Measurements from ENCODE around the gene VCAN.

VCAN gene

DNA sequence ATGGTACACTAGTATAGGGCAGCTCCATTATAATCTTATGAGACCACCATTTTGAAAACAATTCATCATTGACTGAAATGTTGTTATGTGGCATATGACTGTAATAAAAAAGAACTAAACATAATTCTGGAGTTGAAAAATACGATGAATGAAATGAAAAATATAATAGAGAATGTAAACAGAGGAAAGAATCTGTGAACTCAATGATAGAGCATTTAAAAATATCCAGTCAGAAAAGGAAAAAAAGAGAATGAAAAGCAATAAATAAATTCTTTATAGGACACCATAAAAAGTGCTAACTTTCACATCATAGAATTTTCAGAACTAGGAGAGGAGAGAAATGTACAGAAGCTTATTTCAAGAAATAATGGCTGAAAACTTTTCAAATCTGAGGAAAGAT, 17.6 kb upstream of the VCAN start:
- Histone ChIP-seq H3K27me3 (replicated peaks; ENCODE audit: insufficient read depth, low read length) (no peaks in the 10 kb centered on the region), H2AFZ (ENCODE audit: low read length) (no peak overlapping the region), H3K4me3 (ENCODE audit: low read length) (no peak overlapping the region), H3F3A (ENCODE audit: insufficient read depth, low read length) (no peaks in the 10 kb centered on the region), H3K4me2 (ENCODE audit: low read depth, low read length) (no peak overlapping the region), H4K20me1 (ENCODE audit: insufficient read depth, low read length) (no peaks in the 10 kb centered on the region), H3K27ac (ENCODE audit: low read length) (no peak overlapping the region), H3K36me3 (replicated peaks; ENCODE audit: insufficient read depth, low read length) (no peaks in the 10 kb centered on the region), H3K4me1 (ENCODE audit: low read length) (no peaks in the 10 kb centered on the region), H3K9me2 (replicated peaks; ENCODE audit: insufficient read depth, low read length) (no peaks in the 10 kb centered on the region), H3K9ac (ENCODE audit: low read length) (no peak overlapping the region), H3K9me3 (replicated peaks; ENCODE audit: insufficient read depth, low read length) (no peaks in the 10 kb centered on the region), H3K79me2 (ENCODE audit: low read length) (no peaks in the 10 kb centered on the region)
- no peak for DNase-seq
- TF ChIP-seq EZH2 (optimal IDR thresholded peaks at IDR 0.05; ENCODE audit: low read depth, low read length) (no peak), EZH2phosphoT487 (IDR thresholded peaks at IDR 0.05; ENCODE audit: low read length) (no peak)
- TF ChIP-seq, protein P1, sequence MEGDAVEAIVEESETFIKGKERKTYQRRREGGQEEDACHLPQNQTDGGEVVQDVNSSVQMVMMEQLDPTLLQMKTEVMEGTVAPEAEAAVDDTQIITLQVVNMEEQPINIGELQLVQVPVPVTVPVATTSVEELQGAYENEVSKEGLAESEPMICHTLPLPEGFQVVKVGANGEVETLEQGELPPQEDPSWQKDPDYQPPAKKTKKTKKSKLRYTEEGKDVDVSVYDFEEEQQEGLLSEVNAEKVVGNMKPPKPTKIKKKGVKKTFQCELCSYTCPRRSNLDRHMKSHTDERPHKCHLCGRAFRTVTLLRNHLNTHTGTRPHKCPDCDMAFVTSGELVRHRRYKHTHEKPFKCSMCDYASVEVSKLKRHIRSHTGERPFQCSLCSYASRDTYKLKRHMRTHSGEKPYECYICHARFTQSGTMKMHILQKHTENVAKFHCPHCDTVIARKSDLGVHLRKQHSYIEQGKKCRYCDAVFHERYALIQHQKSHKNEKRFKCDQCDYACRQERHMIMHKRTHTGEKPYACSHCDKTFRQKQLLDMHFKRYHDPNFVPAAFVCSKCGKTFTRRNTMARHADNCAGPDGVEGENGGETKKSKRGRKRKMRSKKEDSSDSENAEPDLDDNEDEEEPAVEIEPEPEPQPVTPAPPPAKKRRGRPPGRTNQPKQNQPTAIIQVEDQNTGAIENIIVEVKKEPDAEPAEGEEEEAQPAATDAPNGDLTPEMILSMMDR (IDR thresholded peaks at IDR 0.05; ENCODE audit: low read length), result no peak

DNA sequence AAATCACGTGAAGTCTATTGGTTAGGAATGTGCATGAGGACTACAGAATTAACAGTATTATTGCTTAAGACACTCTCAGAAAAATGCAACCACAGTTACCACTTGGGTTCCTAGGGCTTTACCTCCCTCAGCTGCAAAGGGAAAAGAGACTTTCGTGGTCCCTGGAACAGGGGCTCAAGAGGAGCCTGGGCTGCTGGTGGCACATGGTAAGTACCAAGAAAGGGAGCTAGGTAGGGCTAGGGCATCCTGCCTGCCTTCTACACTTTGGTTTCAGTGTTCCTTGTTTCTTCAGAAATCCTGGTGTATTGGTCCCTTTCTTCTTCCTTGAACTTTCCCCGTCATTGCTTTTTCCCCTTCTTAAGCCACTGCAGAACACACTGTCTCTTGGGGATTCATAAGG, 7.3 kb upstream of the VCAN start:
- DNase-seq, result no peak
- no peaks in the 10 kb centered on the region for H3K9me3 ChIP-seq (replicated peaks; ENCODE audit: insufficient read depth, low read length)
- H3K9me2 ChIP-seq (replicated peaks; ENCODE audit: insufficient read depth, low read length), result no peaks in the 10 kb centered on the region
- no peaks in the 10 kb centered on the region for H3K4me1 ChIP-seq (ENCODE audit: low read length)
- H3K9ac ChIP-seq (ENCODE audit: low read length), result no peak overlapping the region
- no peaks in the 10 kb centered on the region for H3K36me3 ChIP-seq (replicated peaks; ENCODE audit: insufficient read depth, low read length)
- no peak overlapping the region for H2AFZ ChIP-seq (ENCODE audit: low read length)
- H3F3A ChIP-seq (ENCODE audit: insufficient read depth, low read length), result no peaks in the 10 kb centered on the region
- no peak for TF ChIP-seq EZH2phosphoT487 (IDR thresholded peaks at IDR 0.05; ENCODE audit: low read length)
- TF ChIP-seq EZH2 (optimal IDR thresholded peaks at IDR 0.05; ENCODE audit: low read depth, low read length), result no peak
- TF ChIP-seq, protein P1 (IDR thresholded peaks at IDR 0.05; ENCODE audit: low read length), result no peak
- no peaks in the 10 kb centered on the region for H3K27me3 ChIP-seq (replicated peaks; ENCODE audit: insufficient read depth, low read length)
- no peaks in the 10 kb centered on the region for H4K20me1 ChIP-seq (ENCODE audit: insufficient read depth, low read length)
- no peak overlapping the region for H3K4me2 ChIP-seq (ENCODE audit: low read depth, low read length)
- no peaks in the 10 kb centered on the region for H3K79me2 ChIP-seq (ENCODE audit: low read length)
- H3K27ac ChIP-seq (ENCODE audit: low read length), result no peak overlapping the region
- H3K4me3 ChIP-seq (ENCODE audit: low read length), result no peak overlapping the region

DNA sequence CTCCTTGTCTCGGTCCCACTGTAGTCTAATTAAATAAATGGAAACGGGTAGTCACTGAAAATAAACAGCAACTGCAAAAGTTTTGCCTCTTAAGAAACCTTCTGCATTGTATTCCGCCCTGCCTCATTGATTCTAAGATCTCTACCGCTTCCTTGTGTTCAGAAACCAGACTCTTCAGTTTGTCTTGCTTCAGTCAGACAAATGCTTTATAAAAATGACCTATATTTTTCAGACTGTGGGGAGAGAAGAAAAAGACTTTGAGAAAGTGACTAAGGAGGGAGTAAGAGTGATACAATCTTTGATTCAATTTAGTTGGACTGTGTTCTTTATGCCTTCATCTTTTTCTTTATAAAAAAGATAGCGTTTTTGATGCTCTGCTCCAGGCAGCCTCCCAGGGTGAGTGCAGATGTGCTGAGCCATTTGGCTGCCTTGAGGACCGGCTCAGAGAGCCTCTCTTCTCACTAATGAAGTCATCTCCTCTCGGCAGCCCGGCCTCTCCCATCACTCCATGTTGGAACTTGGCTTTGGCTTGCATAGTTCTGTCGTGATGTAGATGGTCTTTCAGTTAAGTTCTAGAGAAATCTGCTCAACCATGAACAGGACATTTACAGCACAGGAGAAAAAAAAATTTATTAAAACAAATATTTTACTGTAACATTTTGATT, 4.0 kb upstream of the VCAN start:
- Histone ChIP-seq H2AFZ (ENCODE audit: low read length) (no peak overlapping the region), H4K20me1 (ENCODE audit: insufficient read depth, low read length) (no peaks in the 10 kb centered on the region), H3K9me3 (replicated peaks; ENCODE audit: insufficient read depth, low read length) (no peaks in the 10 kb centered on the region), H3K4me3 (ENCODE audit: low read length) (no peak overlapping the region), H3K79me2 (ENCODE audit: low read length) (no peaks in the 10 kb centered on the region), H3K9me2 (replicated peaks; ENCODE audit: insufficient read depth, low read length) (no peaks in the 10 kb centered on the region), H3K27ac (ENCODE audit: low read length) (no peak overlapping the region), H3K27me3 (replicated peaks; ENCODE audit: insufficient read depth, low read length) (peaks cover 20% of the 10 kb centered on the region), H3K36me3 (replicated peaks; ENCODE audit: insufficient read depth, low read length) (no peaks in the 10 kb centered on the region), H3K4me1 (ENCODE audit: low read length) (no peaks in the 10 kb centered on the region; the same call in 1 of the 2 replicates), H3F3A (ENCODE audit: insufficient read depth, low read length) (no peaks in the 10 kb centered on the region), H3K4me2 (ENCODE audit: low read depth, low read length) (no peak overlapping the region), H3K9ac (ENCODE audit: low read length) (no peak overlapping the region)
- DNase-seq, result no peak
- TF ChIP-seq EZH2phosphoT487 (IDR thresholded peaks at IDR 0.05; ENCODE audit: low read length) (no peak), EZH2 (optimal IDR thresholded peaks at IDR 0.05; ENCODE audit: low read depth, low read length) (no peak)
- TF ChIP-seq, protein P1 (IDR thresholded peaks at IDR 0.05; ENCODE audit: low read length), result no peak

Measured in MM.1S (cell line).